SJCRH30 (cell line): ENCODE results near the gene KCNJ14. TPM values are rescaled to one million over a fixed set of nuclear protein-coding genes. Genes with fewer than 3 reads are reported as not detected.
"Not testable (repeated sequence)": the region's sequence is repeated elsewhere in the genome, so short reads cannot be mapped to it uniquely, and the experiment has no call there.

Source experiments
- DNase-seq, 2 experiments: peaks; one replicate each; pipeline ENCODE4 v3.0.0-alpha.2; 2015 to 2020
- H3K27ac ChIP-seq: fragments of 250-450 bp; sonication (Bioruptor Pico); 2 replicates; pipeline ENCODE4 v1.5.1; 2020; ENCODE audit warnings: mild to moderate bottlenecking, moderate library complexity
- H3K27me3 ChIP-seq: fragments of 250-450 bp; sonication (Bioruptor Pico); 2 replicates; pipeline ENCODE4 v1.5.1; 2020; ENCODE audit warnings: mild to moderate bottlenecking, moderate library complexity
- H3K36me3 ChIP-seq: fragments of 250-450 bp; sonication (Bioruptor Pico); 2 replicates; pipeline ENCODE4 v1.5.1; 2020; ENCODE audit warnings: mild to moderate bottlenecking, moderate library complexity
- H3K4me1 ChIP-seq: fragments of 250-450 bp; sonication (Bioruptor Pico); 2 replicates; pipeline ENCODE4 v1.5.1; 2020; ENCODE audit warnings: mild to moderate bottlenecking, moderate library complexity
- H3K4me3 ChIP-seq: fragments of 250-450 bp; sonication (Bioruptor Pico); 2 replicates; pipeline ENCODE4 v1.5.1; 2020; ENCODE audit warnings: mild to moderate bottlenecking, moderate library complexity
- H3K9me3 ChIP-seq: fragments of 250-450 bp; sonication (Bioruptor Pico); replicated peaks from 2 replicates; pipeline ENCODE4 v1.5.1; 2020; ENCODE audit warnings: mild to moderate bottlenecking, moderate library complexity
- total RNA-seq: library from RNA; depleted of rRNA; stranded (reverse); fragments of >200 nt; shearing (Covaris generic); gene quantifications from 2 replicates; pipeline ENCODE4 v1.2.3, GENCODE V29; 2014

The KCNJ14 gene
- total RNA-seq, 1 experiment from 2014 or later, result 0.57 TPM

- Histone ChIP-seq H3K9me3 (no peaks in the 10 kb centered on the region), H3K36me3 (peaks cover 8% of the 10 kb centered on the region; the same call in 1 of the 2 replicates), H3K27ac (no peak overlapping the region), H3K4me3 (no peak overlapping the region), H3K4me1 (peaks cover 21% of the 10 kb centered on the region), H3K27me3 (0 out of 2 replicates have a peak, but pooled peaks cover 5% of the 10 kb centered on the region)
- DNase-seq, result no peak
Measured at GRCh38 chr19:48483301-48483700, 27.9 kb downstream of the KCNJ14 start.

- Histone ChIP-seq H3K4me1 (peaks cover 21% of the 10 kb centered on the region), H3K27ac (no peak overlapping the region), H3K36me3 (peaks cover 3% of the 10 kb centered on the region; the same call in 1 of the 2 replicates), H3K27me3 (0 out of 2 replicates have a peak, but pooled peaks cover 5% of the 10 kb centered on the region), H3K9me3 (no peaks in the 10 kb centered on the region), H3K4me3 (no peak overlapping the region)
- no peak for DNase-seq
Measured at GRCh38 chr19:48484247-48484893, 29.0 kb downstream of the KCNJ14 start.

DNA sequence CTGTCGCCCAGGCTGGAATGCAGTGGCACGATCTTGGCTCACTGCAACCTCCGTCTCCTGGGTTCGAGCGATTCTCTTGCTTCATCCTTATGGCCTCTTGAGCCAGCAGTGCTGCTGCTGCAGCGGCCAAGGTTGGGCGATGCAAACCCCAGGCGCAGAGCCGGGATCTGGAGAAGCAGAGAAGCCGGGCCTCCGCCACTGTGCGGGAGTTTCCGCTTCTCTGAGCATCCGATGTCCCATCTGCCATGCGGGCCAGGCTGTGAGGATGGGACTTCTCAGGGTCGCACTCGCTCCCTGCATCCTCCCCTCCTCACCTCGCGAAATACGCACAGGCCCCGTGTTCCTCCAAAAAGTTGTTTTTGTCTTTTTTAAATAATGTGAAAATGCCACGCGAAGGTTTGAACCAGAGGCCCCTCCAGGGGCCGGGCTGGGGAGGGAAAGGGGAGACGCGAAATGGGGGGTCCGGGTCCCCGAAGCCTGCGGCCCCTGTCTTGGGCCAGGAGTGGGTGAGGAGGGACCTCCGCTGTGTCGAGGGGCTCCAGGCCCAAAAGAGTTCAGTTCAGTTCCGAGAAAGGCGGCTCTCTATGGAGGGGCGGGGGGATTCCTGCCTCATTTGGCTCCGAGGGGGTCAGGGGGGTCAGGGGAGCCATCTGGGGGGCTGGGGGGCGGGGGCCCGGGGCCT lies 29.7 kb downstream of the KCNJ14 start:
- Histone ChIP-seq H3K9me3 (no peaks in the 10 kb centered on the region), H3K4me3 (no peak overlapping the region), H3K27ac (no peak overlapping the region), H3K4me1 (peaks cover 21% of the 10 kb centered on the region), H3K27me3 (0 out of 2 replicates have a peak, but pooled peaks cover 5% of the 10 kb centered on the region), H3K36me3 (no peaks in the 10 kb centered on the region)
- no peak for DNase-seq

- not testable (repeated sequence) for H3K4me3 ChIP-seq, DNase-seq, H3K36me3 ChIP-seq, H3K27ac ChIP-seq, H3K9me3 ChIP-seq
- Histone ChIP-seq H3K4me1 (peaks cover 21% of the 10 kb centered on the region), H3K27me3 (peaks cover 13% of the 10 kb centered on the region)
Measured at GRCh38 chr19:48486706-48487105, 31.3 kb downstream of the KCNJ14 start.

- no peaks in the 10 kb centered on the region for H3K9me3 ChIP-seq
- no peaks in the 10 kb centered on the region for H3K36me3 ChIP-seq
- H3K27me3 ChIP-seq, result peaks cover 13% of the 10 kb centered on the region
- no peak overlapping the region for H3K4me3 ChIP-seq
- no peak overlapping the region for H3K27ac ChIP-seq
- DNase-seq, result no peak
- peaks cover 13% of the 10 kb centered on the region; the same call in 1 of the 2 replicates for H3K4me1 ChIP-seq
Measured at GRCh38 chr19:48487544-48487943, 32.2 kb downstream of the KCNJ14 start.

- no peaks in the 10 kb centered on the region for H3K9me3 ChIP-seq
- no peak overlapping the region for H3K27ac ChIP-seq
- H3K4me1 ChIP-seq, result peaks cover 13% of the 10 kb centered on the region; the same call in 1 of the 2 replicates
- DNase-seq, result no peak
- peaks cover 13% of the 10 kb centered on the region for H3K27me3 ChIP-seq
- H3K36me3 ChIP-seq, result no peaks in the 10 kb centered on the region
- H3K4me3 ChIP-seq, result no peak overlapping the region
Measured at GRCh38 chr19:48487948-48488347, 32.6 kb downstream of the KCNJ14 start.

GRCh38 chr19:48488478-48488877 lies 33.1 kb downstream of the KCNJ14 start:
- not testable (repeated sequence) for DNase-seq, H3K4me3 ChIP-seq, H3K9me3 ChIP-seq, H3K27ac ChIP-seq, H3K36me3 ChIP-seq
- H3K27me3 ChIP-seq, result peaks cover 13% of the 10 kb centered on the region
- peaks cover 13% of the 10 kb centered on the region; the same call in 1 of the 2 replicates for H3K4me1 ChIP-seq

DNA sequence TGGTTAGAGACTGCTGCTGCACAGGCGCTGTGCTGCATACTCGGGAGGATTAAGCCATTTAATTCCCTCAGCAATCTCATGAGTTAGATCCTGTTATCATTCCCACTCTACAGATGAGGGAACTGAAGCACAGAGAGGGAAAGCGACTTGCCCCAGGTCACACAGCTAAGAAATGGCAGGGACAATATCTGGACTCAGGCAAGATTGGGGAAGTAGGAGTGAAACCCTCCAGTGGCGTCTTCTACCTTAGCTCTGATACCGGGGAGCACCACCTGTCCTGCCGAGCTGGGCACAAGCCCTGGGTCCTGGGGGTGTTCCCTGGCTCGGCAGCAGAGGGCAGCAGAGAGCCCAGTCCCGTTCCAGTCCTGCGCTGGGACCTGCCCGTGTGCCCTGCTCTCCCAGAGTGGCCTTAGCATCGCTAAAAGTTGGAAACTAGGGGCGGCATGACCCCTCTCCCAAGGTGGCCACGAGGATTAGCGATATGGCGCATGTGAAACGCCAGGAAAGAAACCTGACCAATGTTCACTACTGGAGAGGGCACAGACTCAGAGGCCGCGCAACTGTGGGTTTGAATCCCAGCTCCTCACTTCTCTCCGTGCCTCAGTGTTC lies 34.3 kb downstream of the KCNJ14 start:
- Histone ChIP-seq H3K4me3 (no peak overlapping the region), H3K27me3 (peaks cover 13% of the 10 kb centered on the region), H3K27ac (no peak overlapping the region), H3K36me3 (no peaks in the 10 kb centered on the region), H3K9me3 (no peaks in the 10 kb centered on the region), H3K4me1 (peaks cover 13% of the 10 kb centered on the region; the same call in 1 of the 2 replicates)
- peak; percentile 66 to 80 for DNase-seq

GRCh38 chr19:48490981-48491792 lies 35.8 kb downstream of the KCNJ14 start:
- Histone ChIP-seq H3K4me1 (peaks cover 10% of the 10 kb centered on the region; the same call in 1 of the 2 replicates), H3K36me3 (no peaks in the 10 kb centered on the region), H3K27me3 (peaks cover 13% of the 10 kb centered on the region), H3K27ac (no peak overlapping the region), H3K4me3 (no peak overlapping the region), H3K9me3 (no peaks in the 10 kb centered on the region)
- peak; percentile 33 to 55 for DNase-seq

DNA sequence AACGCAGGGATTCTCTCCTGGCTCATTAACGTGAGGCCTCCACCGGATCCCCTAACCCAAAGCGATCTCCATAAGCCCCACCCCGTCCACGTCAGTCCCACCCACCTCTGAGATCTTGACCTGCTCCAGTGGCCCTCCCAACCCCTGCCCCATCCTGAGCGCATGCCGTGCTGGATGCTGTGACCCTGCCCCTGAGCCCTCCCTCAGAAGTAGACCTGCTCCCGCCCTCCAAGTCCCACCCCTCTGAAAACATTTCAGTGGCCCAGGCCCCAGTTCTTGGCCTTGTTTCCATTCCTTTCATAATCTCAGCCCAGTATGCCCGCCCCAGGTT lies 36.4 kb downstream of the KCNJ14 start:
- peaks cover 9% of the 10 kb centered on the region for H3K27me3 ChIP-seq
- no peaks in the 10 kb centered on the region for H3K36me3 ChIP-seq
- H3K9me3 ChIP-seq, result no peaks in the 10 kb centered on the region
- H3K4me3 ChIP-seq, result no peak overlapping the region
- peaks cover 10% of the 10 kb centered on the region; the same call in 1 of the 2 replicates for H3K4me1 ChIP-seq
- no peak overlapping the region for H3K27ac ChIP-seq
- DNase-seq, result no peak

DNA sequence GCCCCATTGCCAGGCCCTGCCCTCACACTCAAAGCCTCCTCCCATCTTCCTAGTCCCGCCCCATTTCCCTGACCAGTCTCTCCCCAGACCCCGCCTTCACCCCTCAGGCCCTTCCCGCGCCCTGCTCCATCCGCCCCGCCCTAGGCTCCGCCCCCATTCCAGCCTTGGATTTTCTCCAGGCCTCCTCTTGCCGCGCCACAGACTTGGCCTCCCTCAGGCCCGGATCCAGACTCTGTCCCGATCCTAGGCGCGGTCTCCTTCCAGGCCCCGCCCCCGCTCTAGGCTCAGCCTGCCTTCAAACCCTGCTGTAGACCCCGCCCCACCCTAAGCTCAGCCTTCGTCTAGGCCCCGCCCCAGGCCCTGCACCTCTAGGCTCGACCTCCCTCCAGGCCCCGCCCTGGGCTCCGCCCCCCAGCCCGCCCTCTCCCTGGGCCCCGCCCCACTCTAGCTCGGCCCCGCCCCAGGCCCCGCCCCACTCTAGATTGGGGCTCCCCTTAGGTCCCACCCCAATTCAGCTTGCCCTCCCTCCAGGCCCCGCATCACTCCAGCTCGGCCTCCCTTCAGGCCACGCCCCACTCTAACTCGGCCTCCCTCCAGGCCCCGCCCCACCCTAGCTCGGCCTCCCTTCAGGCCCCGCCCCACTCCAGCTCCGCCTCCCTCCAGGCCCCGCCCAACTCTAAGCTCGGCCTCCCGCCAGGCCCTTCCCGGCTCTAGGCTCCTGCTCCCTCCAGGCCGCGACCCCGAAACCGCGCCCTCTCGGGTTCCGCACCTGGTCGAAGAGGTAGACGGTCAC lies 37.7 kb downstream of the KCNJ14 start:
- Histone ChIP-seq H3K27me3 (peaks cover 17% of the 10 kb centered on the region), H3K4me3 (no peak overlapping the region), H3K36me3 (no peaks in the 10 kb centered on the region), H3K27ac (no peak overlapping the region), H3K9me3 (no peaks in the 10 kb centered on the region), H3K4me1 (peaks cover 4% of the 10 kb centered on the region; the same call in 1 of the 2 replicates)
- peak; percentile 54 to 63 for DNase-seq

- DNase-seq, result no peak
- Histone ChIP-seq H3K36me3 (no peaks in the 10 kb centered on the region), H3K4me3 (no peak overlapping the region), H3K9me3 (no peaks in the 10 kb centered on the region), H3K27me3 (peaks cover 21% of the 10 kb centered on the region), H3K4me1 (peaks cover 3% of the 10 kb centered on the region; the same call in 1 of the 2 replicates), H3K27ac (no peak overlapping the region)
Measured at GRCh38 chr19:48493718-48494401, 38.5 kb downstream of the KCNJ14 start.

- Histone ChIP-seq H3K27me3 (peaks cover 30% of the 10 kb centered on the region), H3K36me3 (no peaks in the 10 kb centered on the region), H3K4me1 (peaks cover 3% of the 10 kb centered on the region; the same call in 1 of the 2 replicates), H3K9me3 (no peaks in the 10 kb centered on the region), H3K27ac (no peak overlapping the region), H3K4me3 (no peak overlapping the region)
- DNase-seq, result no peak
Measured at GRCh38 chr19:48495396-48495795, 40.0 kb downstream of the KCNJ14 start.
